GM12872 (cell line): Measurements from ENCODE around the gene CLASP1.

Experiments used
- TF ChIP-seq, protein P1 (sequence below): IDR thresholded peaks from 3 replicates; pipeline ENCODE4 v1.5.1; 2011; ENCODE audit warnings: low read depth, mild to moderate bottlenecking, low read length, moderate library complexity; ENCODE audit not compliant: insufficient read depth

Gene CLASP1

DNA sequence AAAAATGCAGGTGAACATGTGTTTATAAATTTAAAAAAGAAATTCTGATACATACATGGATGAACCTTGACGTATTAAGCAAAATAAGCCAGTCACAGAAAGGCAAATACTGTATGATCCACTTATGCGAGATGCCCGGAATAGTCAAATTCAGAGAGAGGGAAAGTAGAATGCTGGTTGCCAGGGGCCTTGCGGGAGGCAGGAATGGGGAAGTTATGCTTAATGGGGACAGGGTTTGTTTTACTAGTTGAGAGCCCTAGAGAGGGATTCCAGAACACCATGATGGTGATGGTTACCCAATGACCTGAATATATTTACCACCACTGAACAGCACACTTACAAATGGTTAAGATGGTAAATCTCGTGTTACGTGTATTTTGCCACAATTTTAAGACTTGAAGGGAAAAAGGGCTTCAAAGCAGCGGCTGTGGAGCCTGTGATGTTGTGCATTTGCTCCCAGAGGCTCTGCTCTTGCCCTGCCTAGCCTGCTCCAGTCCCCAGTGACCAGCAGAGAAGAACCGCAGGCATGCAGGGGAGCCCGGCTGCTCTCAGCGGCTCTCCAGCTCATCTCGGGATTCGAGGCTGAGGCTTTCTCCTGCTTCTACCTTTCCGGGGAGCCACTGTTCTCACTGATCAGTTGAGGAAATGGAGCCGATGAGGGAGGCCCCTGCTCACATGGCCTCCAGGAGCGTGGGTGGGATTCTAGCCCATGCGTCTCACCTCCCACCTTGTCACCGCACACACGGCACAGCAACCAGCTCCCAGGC lies 312.6 kb downstream of the CLASP1 start:
- TF ChIP-seq, protein P1, sequence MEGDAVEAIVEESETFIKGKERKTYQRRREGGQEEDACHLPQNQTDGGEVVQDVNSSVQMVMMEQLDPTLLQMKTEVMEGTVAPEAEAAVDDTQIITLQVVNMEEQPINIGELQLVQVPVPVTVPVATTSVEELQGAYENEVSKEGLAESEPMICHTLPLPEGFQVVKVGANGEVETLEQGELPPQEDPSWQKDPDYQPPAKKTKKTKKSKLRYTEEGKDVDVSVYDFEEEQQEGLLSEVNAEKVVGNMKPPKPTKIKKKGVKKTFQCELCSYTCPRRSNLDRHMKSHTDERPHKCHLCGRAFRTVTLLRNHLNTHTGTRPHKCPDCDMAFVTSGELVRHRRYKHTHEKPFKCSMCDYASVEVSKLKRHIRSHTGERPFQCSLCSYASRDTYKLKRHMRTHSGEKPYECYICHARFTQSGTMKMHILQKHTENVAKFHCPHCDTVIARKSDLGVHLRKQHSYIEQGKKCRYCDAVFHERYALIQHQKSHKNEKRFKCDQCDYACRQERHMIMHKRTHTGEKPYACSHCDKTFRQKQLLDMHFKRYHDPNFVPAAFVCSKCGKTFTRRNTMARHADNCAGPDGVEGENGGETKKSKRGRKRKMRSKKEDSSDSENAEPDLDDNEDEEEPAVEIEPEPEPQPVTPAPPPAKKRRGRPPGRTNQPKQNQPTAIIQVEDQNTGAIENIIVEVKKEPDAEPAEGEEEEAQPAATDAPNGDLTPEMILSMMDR: no peak

GRCh38 chr2:121335294-121336290 lies 313.7 kb downstream of the CLASP1 start:
- TF ChIP-seq, protein P1: no peak

DNA sequence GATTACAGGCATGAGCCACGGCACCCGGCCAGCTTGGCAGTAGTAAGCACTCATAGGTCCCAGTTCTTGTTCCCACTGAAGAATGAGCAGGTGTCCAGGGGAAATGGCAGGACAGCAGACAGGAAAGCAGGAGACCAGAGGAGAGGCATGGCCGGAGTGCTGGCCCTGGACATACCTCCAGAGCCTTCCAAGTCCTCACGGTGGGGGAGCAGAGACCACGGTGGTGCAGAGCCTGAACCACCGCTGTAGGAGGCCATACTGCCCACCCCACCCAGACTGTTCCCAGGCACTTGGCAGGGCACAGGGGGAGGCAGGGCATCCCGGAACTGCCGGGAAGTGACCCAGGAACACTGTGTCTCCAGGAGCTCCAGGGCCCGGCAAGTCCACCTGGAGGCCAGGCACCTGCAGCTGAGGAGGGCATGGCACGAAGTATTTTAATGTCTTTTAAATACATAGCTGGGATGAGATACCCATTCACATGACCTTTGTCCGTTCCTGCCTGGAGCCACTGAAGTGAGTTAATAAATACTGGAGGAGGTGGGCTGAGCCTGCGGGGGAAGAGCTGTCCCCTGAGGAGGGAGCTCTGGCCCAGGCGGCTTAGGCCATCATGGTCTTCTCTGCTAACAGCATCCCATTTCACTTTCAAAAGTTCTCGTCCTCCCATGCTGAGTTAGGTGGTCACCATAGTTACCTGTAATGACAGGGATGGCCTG lies 314.5 kb downstream of the CLASP1 start:
- TF ChIP-seq, protein P1: no peak

- TF ChIP-seq, protein P1: no peak
Measured at GRCh38 chr2:121333834-121334558, 315.3 kb downstream of the CLASP1 start.

DNA sequence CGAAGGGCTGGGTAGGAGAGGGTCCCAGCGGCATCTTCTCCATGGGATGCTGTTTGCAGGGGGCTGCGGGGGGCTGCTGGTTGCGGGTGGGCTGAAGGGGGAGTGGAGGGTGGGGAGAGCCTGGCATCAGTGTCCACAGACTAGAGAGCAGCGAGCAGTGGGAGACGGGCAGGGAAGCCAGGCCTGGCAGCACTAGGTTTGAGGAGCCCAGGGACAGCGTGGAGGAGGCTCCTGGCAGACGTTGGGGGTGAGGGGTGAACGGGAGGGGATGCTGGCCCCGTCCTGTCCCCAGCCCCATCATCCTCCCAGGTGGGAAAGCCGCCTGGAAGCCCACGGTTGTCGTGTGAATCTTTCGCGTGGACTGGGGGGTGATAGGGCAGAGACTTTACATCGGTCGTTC lies 316.0 kb downstream of the CLASP1 start:
- TF ChIP-seq, protein P1: no peak

GRCh38 chr2:121330921-121331320 lies 318.3 kb downstream of the CLASP1 start:
- TF ChIP-seq, protein P1: no peak
